Activated CD8-positive, alpha-beta memory T cell treated with anti-CD3 and anti-CD28 coated beads for 4 hours (primary cell): ENCODE results near the gene NUP54.

Source experiments
- DNase-seq, 2 donors: peaks; one replicate each; pipeline ENCODE4 v3.0.0-alpha.2; 2020; ENCODE audit warnings: low read depth in 2 of 2

The NUP54 gene

DNA sequence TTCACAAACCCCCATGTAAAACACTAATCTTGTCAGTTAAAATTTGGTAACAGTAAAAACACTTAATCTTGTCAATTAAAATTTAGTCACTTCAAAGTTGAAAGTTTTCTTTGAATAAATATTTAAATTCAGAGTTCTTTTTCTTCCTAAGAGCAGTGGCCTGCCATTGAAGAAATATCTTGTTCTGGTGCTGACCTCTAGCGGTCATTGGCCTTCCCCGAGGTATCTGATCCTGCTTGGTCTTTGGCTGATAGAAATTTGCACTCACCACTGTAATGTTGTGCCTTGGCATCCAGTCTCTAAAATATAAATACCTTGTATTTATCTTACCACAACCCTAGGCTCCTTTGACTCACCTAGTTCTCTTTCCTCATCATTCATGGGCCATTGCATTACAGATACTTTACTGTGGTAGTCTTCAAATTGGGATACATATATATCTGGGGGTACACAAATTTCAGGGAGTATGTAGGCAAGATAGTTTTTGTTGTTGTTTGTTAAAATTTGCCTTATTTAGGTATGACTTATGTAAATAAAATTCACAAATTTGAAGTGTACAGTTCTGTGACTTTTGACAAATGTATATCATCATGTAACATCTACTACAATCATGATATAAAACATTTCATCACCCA, 80.4 kb downstream of the NUP54 start:
- DNase-seq, result peak; percentile 20 to 33

DNA sequence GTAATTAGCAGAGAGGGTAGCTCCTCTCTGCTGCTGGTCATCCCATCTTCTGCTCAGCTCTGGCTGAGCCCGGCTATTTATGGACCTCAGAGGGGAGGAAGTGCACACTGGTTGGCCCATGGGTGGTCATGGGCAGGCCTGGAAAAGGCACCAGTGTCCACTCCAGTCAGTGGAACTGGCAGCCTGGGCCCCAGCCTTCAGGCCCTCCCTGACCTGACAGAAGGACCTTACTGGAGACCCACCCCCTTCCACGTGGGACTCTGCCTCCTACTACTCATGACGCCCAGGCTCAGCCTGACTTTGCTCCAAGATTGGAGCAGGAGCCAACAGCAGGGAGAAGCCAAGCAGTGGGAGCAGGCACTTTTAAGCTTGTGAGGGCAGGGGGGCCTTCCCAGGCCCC, 81.7 kb downstream of the NUP54 start:
- DNase-seq, result no peak
